ENCODE measurements around the gene SLC25A2.
"Not testable (repeated sequence)": the region's sequence is repeated elsewhere in the genome, so short reads cannot be mapped to it uniquely, and the experiment has no call there.

- not testable (repeated sequence) for TF ChIP-seq CTCF (IDR thresholded peaks at IDR 0.05; ENCODE audit: control extremely low read depth in 1 of 3, insufficient read depth in 1 of 3, low read depth in 1 of 3, low read length in 3 of 3); TAF7 (optimal IDR thresholded peaks at IDR 0.05; ENCODE audit: borderline replicate concordance, low read depth, low read length); SUZ12 (IDR thresholded peaks at IDR 0.05; ENCODE audit: low read length); CEBPB (IDR thresholded peaks at IDR 0.05; ENCODE audit: low read depth, low read length); RFX5 (IDR thresholded peaks at IDR 0.05; ENCODE audit: borderline replicate concordance, low read depth, low read length); ZNF274 (IDR thresholded peaks at IDR 0.05; ENCODE audit: borderline replicate concordance, extremely low read depth, low read length); POLR2AphosphoS5 (IDR thresholded peaks at IDR 0.05; ENCODE audit: low read depth, low read length); MAX (IDR thresholded peaks at IDR 0.05); POLR2A (IDR thresholded peaks at IDR 0.05; ENCODE audit: control extremely low read depth in 1 of 2, low read depth in 2 of 2, low read length in 2 of 2); EP300 (IDR thresholded peaks at IDR 0.05; ENCODE audit: borderline replicate concordance in 1 of 2, low read depth in 2 of 2, low read length in 2 of 2); RBBP5 (IDR thresholded peaks at IDR 0.05; ENCODE audit: borderline replicate concordance, low read depth, low read length); FOSL1 (IDR thresholded peaks at IDR 0.05; ENCODE audit: insufficient read depth, low read depth, low read length); CHD2 (IDR thresholded peaks at IDR 0.05; ENCODE audit: low read length); CREB1 (IDR thresholded peaks at IDR 0.05)
These were observed 42.2 kb upstream of the SLC25A2 start for GRCh38 chr5:141346017-141346416.

All from H1 (cell line).